Muscle of leg (tissue), 11 donors: ENCODE data around the gene ARHGEF25. TPM values are rescaled to one million over a fixed set of nuclear protein-coding genes. Genes with fewer than 3 reads are reported as not detected.

Source experiments
- DNase-seq: peaks from one replicate; pipeline ENCODE4 v3.0.0; 2013
- H3K27ac ChIP-seq: one replicate; pipeline ENCODE4 v1.5.1; 2013; ENCODE audit warnings: mild to moderate bottlenecking, low read length, control low read depth
- H3K27me3 ChIP-seq: one replicate; pipeline ENCODE4 v1.6.1; 2013; ENCODE audit warnings: low read length; ENCODE audit not compliant: control insufficient read depth, insufficient read depth
- H3K36me3 ChIP-seq: one replicate; pipeline ENCODE4 v1.6.1; 2013; ENCODE audit warnings: low read length; ENCODE audit not compliant: control insufficient read depth, insufficient read depth
- H3K4me1 ChIP-seq: one replicate; pipeline ENCODE4 v1.6.1; 2013; ENCODE audit warnings: low read length; ENCODE audit not compliant: control insufficient read depth, insufficient read depth
- H3K4me3 ChIP-seq: one replicate; pipeline ENCODE4 v1.5.1; 2013; ENCODE audit warnings: low read length, control low read depth
- H3K9me3 ChIP-seq: replicated peaks from 2 replicates; pipeline ENCODE4 v1.6.1; 2013; ENCODE audit warnings: low read depth, low read length; ENCODE audit not compliant: control insufficient read depth
- WGBS: methylation state at CpG from one replicate; pipeline ENCODE4 v1.1.5; 2013; ENCODE audit warnings: missing lambda C conversion rate; ENCODE audit not compliant: insufficient coverage; 5-methylcytosine and 5-hydroxymethylcytosine counted together
- polyA plus RNA-seq, 8 donors: library from polyadenylated mRNA; unstranded; fragments of 120-200 nt; gene quantifications; one replicate each; pipeline versions ENCODE4 v1.2.1 to v1.2.3, GENCODE V29; 2013; ENCODE audit warnings: inconsistent platforms in 1 of 8, low replicate concordance in 1 of 8; ENCODE audit not compliant: insufficient read length in 8 of 8, insufficient read depth in 1 of 8
- total RNA-seq: library from RNA; stranded (reverse); fragments of 120-200 nt; gene quantifications from one replicate; pipeline ENCODE4 v1.2.4, GENCODE V29; 2013

Gene ARHGEF25
- total and polyA plus RNA-seq, 9 donors: 32.3 to 51.2 (median 40.2) TPM

DNA sequence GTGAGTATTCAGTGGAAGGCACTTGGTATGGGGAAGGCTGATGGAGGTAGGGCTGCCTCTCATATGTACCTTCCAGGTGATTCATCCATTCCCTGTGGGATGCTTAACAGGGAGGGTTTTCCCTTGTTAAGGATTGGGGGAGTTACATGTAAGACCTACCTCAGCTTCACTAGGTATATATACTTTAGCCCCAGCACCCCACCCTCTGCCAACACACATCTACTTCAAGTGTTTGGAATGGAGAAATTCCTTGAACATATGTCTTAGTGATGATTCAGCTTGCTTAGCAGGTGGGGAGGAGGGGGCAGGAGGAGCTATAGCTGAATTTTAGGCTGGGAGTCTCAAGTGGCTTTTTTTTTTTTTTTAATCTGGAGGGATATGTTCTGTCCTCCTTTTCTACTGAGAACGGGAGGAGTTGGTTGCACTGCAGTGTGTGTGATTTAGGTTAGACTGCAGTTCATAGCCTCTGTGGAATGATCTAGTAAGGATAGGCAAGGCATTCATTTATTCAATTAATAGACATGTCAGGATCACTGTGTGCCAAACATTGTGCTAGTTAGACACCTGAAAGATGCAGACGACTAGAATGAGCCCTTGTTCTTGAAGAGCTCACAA lies 18.6 kb upstream of the ARHGEF25 start:
- Histone ChIP-seq H3K27ac (no peak overlapping the region), H3K36me3 (peaks cover 13% of the 10 kb centered on the region), H3K4me1 (peaks cover 16% of the 10 kb centered on the region), H3K4me3 (no peak overlapping the region), H3K27me3 (peaks cover 11% of the 10 kb centered on the region), H3K9me3 (no peaks in the 10 kb centered on the region)
- no peak for DNase-seq
- 60% methylated on average over 1 of the region's 2 CpGs for WGBS

- no peak for DNase-seq
- Histone ChIP-seq H3K4me3 (no peak overlapping the region), H3K27ac (no peak overlapping the region), H3K36me3 (peaks cover 13% of the 10 kb centered on the region), H3K9me3 (no peaks in the 10 kb centered on the region), H3K27me3 (peaks cover 7% of the 10 kb centered on the region), H3K4me1 (peaks cover 16% of the 10 kb centered on the region)
- no CpG with 5 or more reads among the region's 4 CpGs for WGBS
Measured at GRCh38 chr12:57593187-57593586, 18.0 kb upstream of the ARHGEF25 start.

GRCh38 chr12:57600395-57600794 lies 10.8 kb upstream of the ARHGEF25 start:
- H3K27ac ChIP-seq: no peak overlapping the region
- H3K36me3 ChIP-seq: peaks cover 43% of the 10 kb centered on the region
- peaks cover 10% of the 10 kb centered on the region for H3K27me3 ChIP-seq
- WGBS: no CpG with 5 or more reads among the region's 2 CpGs
- no peak overlapping the region for H3K4me3 ChIP-seq
- DNase-seq: no peak
- H3K9me3 ChIP-seq: no peaks in the 10 kb centered on the region
- peaks cover 19% of the 10 kb centered on the region for H3K4me1 ChIP-seq

GRCh38 chr12:57602544-57602943 lies 8.7 kb upstream of the ARHGEF25 start:
- DNase-seq: no peak
- Histone ChIP-seq H3K27ac (no peak overlapping the region), H3K27me3 (peaks cover 12% of the 10 kb centered on the region)

GRCh38 chr12:57603324-57603723 lies 7.9 kb upstream of the ARHGEF25 start:
- Histone ChIP-seq H3K4me3 (no peak overlapping the region), H3K36me3 (peaks cover 49% of the 10 kb centered on the region), H3K27ac (peak overlapping the region; percentile 97), H3K4me1 (peaks cover 34% of the 10 kb centered on the region), H3K9me3 (no peaks in the 10 kb centered on the region), H3K27me3 (peaks cover 12% of the 10 kb centered on the region)
- WGBS: no CpG with 5 or more reads among the region's 2 CpGs
- no peak for DNase-seq

More at GRCh38 chr12:57602544-57602943, 8.7 kb upstream of the ARHGEF25 start:
- Histone ChIP-seq H3K9me3 (no peaks in the 10 kb centered on the region), H3K4me1 (peaks cover 33% of the 10 kb centered on the region), H3K36me3 (peaks cover 45% of the 10 kb centered on the region), H3K4me3 (no peak overlapping the region)

GRCh38 chr12:57603815-57604453 lies 7.3 kb upstream of the ARHGEF25 start:
- H3K4me1 ChIP-seq: peaks cover 39% of the 10 kb centered on the region
- H3K36me3 ChIP-seq: peaks cover 52% of the 10 kb centered on the region
- peak overlapping the region; percentile 73 for H3K4me3 ChIP-seq
- H3K9me3 ChIP-seq: no peaks in the 10 kb centered on the region
- WGBS: no CpG with 5 or more reads among the region's 6 CpGs
- DNase-seq: peak; percentile 93
- peaks cover 12% of the 10 kb centered on the region for H3K27me3 ChIP-seq
- H3K27ac ChIP-seq: peak overlapping the region; percentile 97

DNA sequence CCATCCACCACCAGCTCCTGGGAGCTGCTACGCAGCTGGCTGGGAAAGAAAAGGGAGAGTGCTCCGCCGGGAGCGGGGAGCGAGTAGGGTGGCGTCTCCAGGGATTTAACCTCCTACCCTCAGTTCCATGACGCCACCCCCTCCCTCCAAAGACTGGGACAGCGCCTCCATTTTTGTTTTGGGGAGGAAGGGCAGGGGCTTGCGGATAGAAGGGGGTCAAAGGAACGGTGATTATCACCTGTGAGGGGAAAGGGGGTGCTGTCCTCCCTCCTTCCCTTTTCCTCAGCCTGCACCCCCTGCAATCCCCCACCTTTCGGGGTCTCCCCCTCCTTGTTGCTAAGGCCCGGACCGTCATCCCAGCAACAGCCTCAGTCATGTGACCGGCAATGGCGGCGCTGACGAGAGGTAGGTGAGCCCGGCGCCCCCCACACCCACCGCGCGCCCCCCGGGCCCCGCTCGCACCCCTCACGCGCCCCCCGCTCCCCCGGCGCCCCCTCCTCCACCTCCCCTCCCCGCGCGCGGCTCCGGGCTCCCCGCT lies 6.7 kb upstream of the ARHGEF25 start, which contains the start of gene DTX3:
Gene DTX3 (plus strand): TSS at position 371 of the 538 bp plus-strand sequence. CDS start 1,694 bp downstream, outside the sequence.
- Histone ChIP-seq H3K36me3 (peaks cover 50% of the 10 kb centered on the region), H3K4me3 (peak within 1 kb of the TSS; percentile 73), H3K9me3 (no peaks in the 10 kb centered on the region), H3K27ac (peak within 1 kb of the TSS; percentile 97), H3K27me3 (peaks cover 16% of the 10 kb centered on the region), H3K4me1 (peaks cover 44% of the 10 kb centered on the region)
- DNase-seq: peak; percentile 67
- WGBS: no CpG with 5 or more reads among the region's 36 CpGs

DNA sequence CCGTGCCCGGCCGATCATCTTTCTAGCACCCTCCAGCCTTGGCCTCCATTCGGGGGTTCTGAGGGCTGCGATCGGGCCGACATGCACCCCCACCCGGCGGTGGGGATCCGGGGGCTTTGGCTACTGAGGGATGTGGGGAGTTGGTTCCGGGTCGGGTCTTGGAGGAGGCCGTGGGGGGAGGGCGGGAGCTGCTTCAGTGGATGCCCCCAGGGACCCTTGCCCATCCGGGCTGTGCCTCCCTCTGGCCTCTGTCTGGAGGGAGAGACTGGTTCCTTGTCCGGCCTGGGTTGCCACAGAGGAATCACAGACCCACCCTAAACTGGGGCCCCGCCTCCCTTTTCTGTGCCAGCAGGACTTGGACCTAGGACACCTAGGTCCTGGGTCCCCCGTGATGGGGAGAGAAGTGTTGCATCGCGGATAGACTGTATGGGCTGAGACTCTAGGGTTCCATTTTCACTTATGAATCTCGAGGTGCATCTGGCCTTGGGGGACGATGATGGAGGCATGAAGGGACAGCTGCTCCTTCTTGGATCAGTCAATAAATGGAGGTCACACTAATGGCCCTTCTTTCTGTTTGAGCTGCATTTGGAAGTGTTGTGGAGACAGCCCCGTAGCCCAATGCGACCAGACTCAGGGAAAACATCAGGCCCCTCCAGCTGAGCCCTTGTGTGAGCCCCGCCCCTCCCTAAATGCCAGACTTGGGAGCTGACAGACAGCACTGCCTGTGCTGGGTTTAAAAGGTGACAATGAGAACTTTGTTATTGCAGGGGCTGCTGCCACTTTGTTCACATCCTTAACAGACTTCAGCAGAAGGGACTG lies 6.0 kb upstream of the ARHGEF25 start:
- DNase-seq: peak; percentile 73
- peaks cover 43% of the 10 kb centered on the region for H3K36me3 ChIP-seq
- peaks cover 51% of the 10 kb centered on the region for H3K4me1 ChIP-seq
- peaks cover 20% of the 10 kb centered on the region for H3K27me3 ChIP-seq
- H3K9me3 ChIP-seq: no peaks in the 10 kb centered on the region
- H3K27ac ChIP-seq: peak overlapping the region; percentile 97
- H3K4me3 ChIP-seq: peak overlapping the region; percentile 73
- 2% methylated on average over 13 of the region's 25 CpGs for WGBS

GRCh38 chr12:57605811-57606311 lies 5.4 kb upstream of the ARHGEF25 start:
- H3K36me3 ChIP-seq: peaks cover 38% of the 10 kb centered on the region
- H3K4me1 ChIP-seq: peaks cover 57% of the 10 kb centered on the region
- peaks cover 27% of the 10 kb centered on the region for H3K27me3 ChIP-seq
- 38% methylated on average over 3 of the region's 4 CpGs for WGBS
- no peaks in the 10 kb centered on the region for H3K9me3 ChIP-seq
- DNase-seq: no peak
- peak overlapping the region; percentile 73 for H3K4me3 ChIP-seq
- peak overlapping the region; percentile 97 for H3K27ac ChIP-seq

- Histone ChIP-seq H3K4me1 (peaks cover 60% of the 10 kb centered on the region), H3K4me3 (no peak overlapping the region), H3K9me3 (no peaks in the 10 kb centered on the region), H3K27me3 (peaks cover 32% of the 10 kb centered on the region), H3K36me3 (peaks cover 33% of the 10 kb centered on the region), H3K27ac (peak overlapping the region; percentile 97)
- WGBS: no CpG with 5 or more reads among the region's 2 CpGs
- DNase-seq: no peak
Measured at GRCh38 chr12:57606399-57606798, 4.8 kb upstream of the ARHGEF25 start.
